KBM-7 (cell line): ENCODE results near the gene PLXND1.
"Not testable (repeated sequence)": the region's sequence is repeated elsewhere in the genome, so short reads cannot be mapped to it uniquely, and the experiment has no call there.

Experiments
- DNase-seq: peaks from one replicate; pipeline ENCODE4 v3.0.0-alpha.2; 2015
- in situ Hi-C: fragments of 300-500 bp; cut with MboI; formaldehyde crosslinking; loops from 2 replicates; pipeline ENCODE4 v1.14.3; 2020; ENCODE audit warnings: low sequenced_read_pairs, low pct_unique_long_range_greater_than_20kb, mixed read lengths

PLXND1 gene

GRCh38 chr3:129606636-129607390 is at the start of gene PLXND1:
Gene PLXND1, minus strand, starts transcription at chr3:129606676. Its CDS starts 37 bp downstream, at chr3:129606639.
- in situ Hi-C loops: no loop called here
- peak; percentile 87 for DNase-seq

DNA sequence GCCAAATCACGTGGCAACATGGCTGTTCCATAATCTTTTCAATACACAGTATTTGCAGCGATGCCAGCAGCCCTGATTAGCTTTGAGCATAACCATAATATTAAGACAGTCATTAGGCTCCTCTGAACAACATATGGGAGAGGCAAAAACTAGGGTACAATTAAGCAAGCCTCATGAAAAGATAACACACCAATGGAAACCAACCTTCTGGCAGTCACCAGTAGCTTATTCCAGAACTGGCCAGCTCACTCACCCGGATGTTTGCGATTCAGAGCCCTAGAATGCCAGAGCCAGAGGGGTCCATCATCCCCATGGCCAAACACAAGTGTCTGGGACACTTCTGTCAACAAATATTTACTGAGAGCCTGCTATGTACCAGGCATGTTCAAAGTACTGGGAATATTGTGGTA is 48.8 kb upstream of the PLXND1 start:
- DNase-seq: no peak
- in situ Hi-C loops: loop anchor here (10.0 kb wide), 1 partner anchor 170 kb away; no protein-coding TSS in a partner anchor

DNA sequence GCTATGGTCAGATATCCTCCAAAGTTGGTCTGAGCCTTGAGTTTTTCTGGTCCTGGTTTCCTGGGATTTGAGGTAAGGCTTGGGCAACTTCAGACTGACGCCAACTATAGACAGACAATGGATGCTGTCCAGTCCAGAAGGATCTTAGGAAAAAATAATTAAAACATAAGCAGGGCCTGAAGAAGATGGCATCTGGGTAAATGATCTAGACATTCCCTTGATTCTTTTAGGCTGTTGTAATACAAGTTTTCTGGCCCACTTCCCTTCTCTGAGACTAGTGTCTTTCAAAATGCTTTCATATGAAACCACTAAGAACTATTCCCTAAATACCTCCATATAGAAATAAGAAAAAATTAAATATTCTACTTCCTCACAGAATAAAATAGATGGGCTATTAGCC is 47.7 kb upstream of the PLXND1 start:
- DNase-seq: no peak
- in situ Hi-C loops: loop anchor here (10.0 kb wide), 1 partner anchor 171 kb away; no protein-coding TSS in a partner anchor

GRCh38 chr3:129653019-129653418 is 46.5 kb upstream of the PLXND1 start:
- in situ Hi-C loops: loop anchor here (10.0 kb wide), 1 partner anchor 172 kb away; no protein-coding TSS in a partner anchor
- DNase-seq: no peak

- in situ Hi-C loops: loop anchor here (10.0 kb wide), 1 partner anchor 173 kb away; no protein-coding TSS in a partner anchor
- DNase-seq: no peak
Measured at GRCh38 chr3:129651435-129652202, 45.1 kb upstream of the PLXND1 start.

GRCh38 chr3:129650256-129650872 is 43.9 kb upstream of the PLXND1 start:
- in situ Hi-C loops: loop anchor here (10.0 kb wide), 1 partner anchor 174 kb away; no protein-coding TSS in a partner anchor
- peak; percentile 86 for DNase-seq

DNA sequence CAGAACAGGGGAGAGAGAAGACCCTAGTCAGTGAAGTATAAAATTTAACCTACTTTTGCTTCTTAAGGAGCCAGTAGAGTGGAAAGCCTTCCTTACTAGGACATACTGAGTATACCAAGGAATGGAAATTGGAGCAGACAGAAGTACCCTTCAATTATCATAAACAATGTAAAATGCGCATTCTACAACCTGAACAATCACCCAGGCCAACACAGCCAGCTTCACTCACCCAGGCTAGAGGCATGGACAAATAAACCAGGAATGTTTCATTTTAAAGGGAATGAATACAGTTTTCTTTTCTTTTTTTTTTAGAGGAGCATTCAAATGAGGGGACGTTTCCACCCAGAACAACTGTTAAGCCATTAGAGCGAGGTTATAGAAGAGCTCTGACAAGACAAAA is 41.9 kb upstream of the PLXND1 start:
- no peak for DNase-seq
- in situ Hi-C loops: loop anchor here (25.0 kb wide), 1 partner anchor 289 kb away; no protein-coding TSS in a partner anchor

- in situ Hi-C loops: loop anchor here (25.0 kb wide), 1 partner anchor 292 kb away; no protein-coding TSS in a partner anchor
- peak; percentile 78 for DNase-seq
Measured at GRCh38 chr3:129645286-129645685, 38.8 kb upstream of the PLXND1 start.

- DNase-seq: no peak
- in situ Hi-C loops: loop anchor here (25.0 kb wide), 1 partner anchor 292 kb away; no protein-coding TSS in a partner anchor
Measured at GRCh38 chr3:129644836-129645235, 38.4 kb upstream of the PLXND1 start.

- in situ Hi-C loops: loop anchor here (25.0 kb wide), 1 partner anchor 296 kb away; no protein-coding TSS in a partner anchor
Measured at GRCh38 chr3:129641567-129642260, 35.2 kb upstream of the PLXND1 start.

DNA sequence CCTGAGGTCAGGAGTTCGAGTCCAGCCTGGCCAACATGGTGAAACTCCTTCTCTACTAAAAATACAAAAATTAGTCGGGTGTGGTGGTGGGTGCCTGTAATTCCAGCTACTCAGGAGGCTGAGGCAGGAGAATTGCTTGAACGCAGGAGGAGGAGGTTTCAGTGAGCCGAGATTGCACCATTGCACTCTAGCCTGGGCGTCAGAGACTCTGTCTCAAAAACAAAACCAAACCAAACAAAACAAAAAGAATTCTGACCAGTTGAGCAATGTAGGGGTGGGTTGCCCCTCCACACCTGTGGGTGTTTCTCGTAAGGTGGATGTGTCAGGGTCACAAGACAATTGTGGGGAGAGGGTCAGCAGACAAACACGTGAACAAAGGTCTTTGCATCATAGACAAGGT is 34.5 kb upstream of the PLXND1 start:
- DNase-seq: not testable (repeated sequence)
- in situ Hi-C loops: loop anchor here (25.0 kb wide), 1 partner anchor 296 kb away; no protein-coding TSS in a partner anchor

More at GRCh38 chr3:129641567-129642260, 35.2 kb upstream of the PLXND1 start:
- DNase-seq: not testable (repeated sequence)

DNA sequence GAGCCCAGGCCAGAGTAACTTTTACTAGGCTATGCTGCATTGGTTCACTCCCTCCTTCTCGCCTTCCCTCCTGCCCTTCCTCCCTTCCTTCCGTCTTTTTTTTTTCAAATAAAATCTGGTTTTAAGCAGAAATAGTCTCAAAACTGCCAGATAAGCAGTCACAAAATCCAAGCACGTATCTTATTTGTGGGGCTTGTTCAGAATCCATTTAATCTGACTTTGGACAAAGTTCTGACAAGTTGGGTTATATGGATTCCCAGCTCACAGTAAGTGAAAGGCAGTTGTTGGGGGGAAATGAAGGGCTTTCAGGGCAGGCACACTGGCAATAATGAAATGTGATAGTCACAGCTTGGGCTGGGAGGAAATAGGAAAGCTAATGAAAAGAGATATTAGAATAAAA is 32.0 kb upstream of the PLXND1 start:
- in situ Hi-C loops: loop anchor here (25.0 kb wide), 1 partner anchor 299 kb away; no protein-coding TSS in a partner anchor
- no peak for DNase-seq

GRCh38 chr3:129636082-129636481 is 29.6 kb upstream of the PLXND1 start:
- in situ Hi-C loops: loop anchor here (25.0 kb wide), 1 partner anchor 301 kb away; no protein-coding TSS in a partner anchor
- DNase-seq: no peak

- in situ Hi-C loops: loop anchor here (25.0 kb wide), 1 partner anchor 302 kb away; no protein-coding TSS in a partner anchor
- DNase-seq: no peak
Measured at GRCh38 chr3:129635656-129636055, 29.2 kb upstream of the PLXND1 start.

GRCh38 chr3:129633751-129634481 is 27.4 kb upstream of the PLXND1 start:
- in situ Hi-C loops: loop anchor here (25.0 kb wide), 1 partner anchor 303 kb away; no protein-coding TSS in a partner anchor

GRCh38 chr3:129632977-129633376 is 26.5 kb upstream of the PLXND1 start:
- in situ Hi-C loops: loop anchor here (25.0 kb wide), 1 partner anchor 304 kb away; no protein-coding TSS in a partner anchor
- DNase-seq: no peak

More at GRCh38 chr3:129633751-129634481, 27.4 kb upstream of the PLXND1 start:
- no peak for DNase-seq

- in situ Hi-C loops: loop anchor here (25.0 kb wide), 1 partner anchor 305 kb away; no protein-coding TSS in a partner anchor
Measured at GRCh38 chr3:129632556-129632955, 26.1 kb upstream of the PLXND1 start.

More at GRCh38 chr3:129632556-129632955, 26.1 kb upstream of the PLXND1 start:
- DNase-seq: no peak
